Activated naive CD8-positive, alpha-beta T cell treated with anti-CD3 and anti-CD28 coated beads, Interleukin-2, amount 50 U/mL, for 24 hours (primary cell): ENCODE data around the gene PIGS.
"Not testable (repeated sequence)": the region's sequence is repeated elsewhere in the genome, so short reads cannot be mapped to it uniquely, and the experiment has no call there.

ENCODE experiments used
- ATAC-seq: fragments of 150-1000 bp; cut with Tn5 transposase; one replicate; pipeline ENCODE4 v1.10.0; 2021
- DNase-seq: peaks from one replicate; pipeline ENCODE4 v3.0.0; 2021
- H3K27ac Mint-ChIP-seq: one replicate; pipeline ENCODE4 v1.8.0; 2021; ENCODE audit warnings: mild to moderate bottlenecking, mixed read lengths
- H3K27me3 Mint-ChIP-seq: one replicate; pipeline ENCODE4 v1.8.0; 2021; ENCODE audit warnings: mixed read lengths
- H3K36me3 Mint-ChIP-seq: one replicate; pipeline ENCODE4 v1.8.0; 2021; ENCODE audit warnings: low read depth, mixed read lengths
- H3K4me1 Mint-ChIP-seq: one replicate; pipeline ENCODE4 v1.8.0; 2021; ENCODE audit warnings: mixed read lengths
- H3K4me3 Mint-ChIP-seq: one replicate; pipeline ENCODE4 v1.8.0; 2021; ENCODE audit warnings: mild to moderate bottlenecking, moderate library complexity, mixed read lengths
- H3K9me3 Mint-ChIP-seq: one replicate; pipeline ENCODE4 v1.8.0; 2021; ENCODE audit warnings: mixed read lengths

PIGS gene

GRCh38 chr17:28597606-28598383 lies 26.5 kb upstream of the PIGS start:
- ATAC-seq (no peak), DNase-seq (no peak)
- no peaks in the 10 kb centered on the region for H3K27me3 Mint-ChIP-seq
- peaks cover 23% of the 10 kb centered on the region for H3K36me3 Mint-ChIP-seq
- H3K27ac Mint-ChIP-seq, result peak overlapping the region; percentile 92
- H3K9me3 Mint-ChIP-seq, result no peaks in the 10 kb centered on the region
- H3K4me1 Mint-ChIP-seq, result peaks cover 22% of the 10 kb centered on the region
- peak overlapping the region; percentile 91 for H3K4me3 Mint-ChIP-seq

DNA sequence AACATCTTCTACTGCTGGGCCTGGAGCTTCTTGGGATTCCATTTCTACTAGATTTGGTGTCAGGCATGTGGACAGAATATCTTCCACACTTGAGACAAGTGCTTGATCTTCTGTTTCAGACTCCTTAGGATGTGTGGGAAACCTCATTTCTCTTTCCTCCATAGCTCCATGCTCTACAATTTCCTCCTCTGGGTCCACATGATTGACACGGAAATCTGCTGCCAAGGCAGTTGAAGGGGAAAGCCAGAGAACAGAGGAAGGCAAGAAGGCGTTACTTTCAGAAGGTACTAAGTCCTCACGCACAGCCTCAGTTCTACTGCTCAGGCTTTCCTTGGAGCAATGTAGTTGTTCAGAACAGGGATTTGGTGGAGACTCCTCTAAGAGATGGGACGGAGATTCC lies 20.9 kb upstream of the PIGS start:
- peaks cover under 1% of the 10 kb centered on the region for H3K4me1 Mint-ChIP-seq
- H3K9me3 Mint-ChIP-seq, result no peaks in the 10 kb centered on the region
- no peak for ATAC-seq
- no peaks in the 10 kb centered on the region for H3K27me3 Mint-ChIP-seq
- DNase-seq, result no peak
- no peak overlapping the region for H3K27ac Mint-ChIP-seq
- H3K36me3 Mint-ChIP-seq, result peaks cover 31% of the 10 kb centered on the region
- H3K4me3 Mint-ChIP-seq, result no peak overlapping the region

GRCh38 chr17:28585851-28586250 lies 14.5 kb upstream of the PIGS start:
- no peaks in the 10 kb centered on the region for H3K4me1 Mint-ChIP-seq
- peak overlapping the region; percentile 8 for H3K27ac Mint-ChIP-seq
- H3K36me3 Mint-ChIP-seq, result peaks cover 27% of the 10 kb centered on the region
- H3K9me3 Mint-ChIP-seq, result no peaks in the 10 kb centered on the region
- no peak overlapping the region for H3K4me3 Mint-ChIP-seq
- H3K27me3 Mint-ChIP-seq, result no peaks in the 10 kb centered on the region
- ATAC-seq, result no peak
- DNase-seq, result no peak

DNA sequence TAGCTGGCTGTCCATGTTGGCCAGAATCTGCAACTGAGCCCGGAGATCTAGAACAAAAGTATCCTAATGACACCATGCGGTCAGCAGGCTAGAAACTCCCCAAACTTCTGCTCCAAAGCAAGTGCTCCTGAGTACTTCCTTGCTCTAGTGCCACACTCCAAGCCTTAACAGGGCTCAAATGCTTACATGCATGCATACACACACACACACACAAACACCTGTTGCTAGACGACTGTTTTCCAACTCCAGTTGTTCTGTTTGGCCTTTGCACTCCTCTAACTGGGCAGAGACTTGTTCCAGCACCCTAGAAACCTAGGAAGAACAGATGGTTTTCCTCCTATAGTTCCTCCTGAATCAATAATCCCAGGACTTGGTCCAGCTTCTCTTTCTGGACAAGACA lies 13.1 kb upstream of the PIGS start:
- H3K27ac Mint-ChIP-seq, result no peak overlapping the region
- no peak overlapping the region for H3K4me3 Mint-ChIP-seq
- H3K36me3 Mint-ChIP-seq, result peaks cover 34% of the 10 kb centered on the region
- ATAC-seq (no peak), DNase-seq (no peak)
- peaks cover 5% of the 10 kb centered on the region for H3K4me1 Mint-ChIP-seq
- H3K27me3 Mint-ChIP-seq, result no peaks in the 10 kb centered on the region
- H3K9me3 Mint-ChIP-seq, result no peaks in the 10 kb centered on the region

GRCh38 chr17:28582513-28582912 lies 11.2 kb upstream of the PIGS start:
- H3K4me1 Mint-ChIP-seq, result peaks cover 9% of the 10 kb centered on the region
- H3K36me3 Mint-ChIP-seq, result peaks cover 37% of the 10 kb centered on the region
- DNase-seq, result no peak

GRCh38 chr17:28580959-28581358 lies 9.6 kb upstream of the PIGS start:
- no peak overlapping the region for H3K27ac Mint-ChIP-seq
- no peak for DNase-seq
- no peak overlapping the region for H3K4me3 Mint-ChIP-seq
- no peak for ATAC-seq
- no peaks in the 10 kb centered on the region for H3K27me3 Mint-ChIP-seq
- peaks cover 36% of the 10 kb centered on the region for H3K36me3 Mint-ChIP-seq
- peaks cover 22% of the 10 kb centered on the region for H3K4me1 Mint-ChIP-seq
- no peaks in the 10 kb centered on the region for H3K9me3 Mint-ChIP-seq

More at GRCh38 chr17:28582513-28582912, 11.2 kb upstream of the PIGS start:
- Mint-ChIP-seq H3K27ac (no peak overlapping the region), H3K9me3 (no peaks in the 10 kb centered on the region), H3K27me3 (no peaks in the 10 kb centered on the region), H3K4me3 (no peak overlapping the region)
- no peak for ATAC-seq

- H3K4me3 Mint-ChIP-seq, result no peak overlapping the region
- peak overlapping the region; percentile 53 for H3K27ac Mint-ChIP-seq
- H3K27me3 Mint-ChIP-seq, result no peaks in the 10 kb centered on the region
- H3K4me1 Mint-ChIP-seq, result peaks cover 22% of the 10 kb centered on the region
- H3K36me3 Mint-ChIP-seq, result peaks cover 29% of the 10 kb centered on the region
- no peaks in the 10 kb centered on the region for H3K9me3 Mint-ChIP-seq
- ATAC-seq (no peak), DNase-seq (no peak)
Measured at GRCh38 chr17:28579526-28579925, 8.2 kb upstream of the PIGS start.

DNA sequence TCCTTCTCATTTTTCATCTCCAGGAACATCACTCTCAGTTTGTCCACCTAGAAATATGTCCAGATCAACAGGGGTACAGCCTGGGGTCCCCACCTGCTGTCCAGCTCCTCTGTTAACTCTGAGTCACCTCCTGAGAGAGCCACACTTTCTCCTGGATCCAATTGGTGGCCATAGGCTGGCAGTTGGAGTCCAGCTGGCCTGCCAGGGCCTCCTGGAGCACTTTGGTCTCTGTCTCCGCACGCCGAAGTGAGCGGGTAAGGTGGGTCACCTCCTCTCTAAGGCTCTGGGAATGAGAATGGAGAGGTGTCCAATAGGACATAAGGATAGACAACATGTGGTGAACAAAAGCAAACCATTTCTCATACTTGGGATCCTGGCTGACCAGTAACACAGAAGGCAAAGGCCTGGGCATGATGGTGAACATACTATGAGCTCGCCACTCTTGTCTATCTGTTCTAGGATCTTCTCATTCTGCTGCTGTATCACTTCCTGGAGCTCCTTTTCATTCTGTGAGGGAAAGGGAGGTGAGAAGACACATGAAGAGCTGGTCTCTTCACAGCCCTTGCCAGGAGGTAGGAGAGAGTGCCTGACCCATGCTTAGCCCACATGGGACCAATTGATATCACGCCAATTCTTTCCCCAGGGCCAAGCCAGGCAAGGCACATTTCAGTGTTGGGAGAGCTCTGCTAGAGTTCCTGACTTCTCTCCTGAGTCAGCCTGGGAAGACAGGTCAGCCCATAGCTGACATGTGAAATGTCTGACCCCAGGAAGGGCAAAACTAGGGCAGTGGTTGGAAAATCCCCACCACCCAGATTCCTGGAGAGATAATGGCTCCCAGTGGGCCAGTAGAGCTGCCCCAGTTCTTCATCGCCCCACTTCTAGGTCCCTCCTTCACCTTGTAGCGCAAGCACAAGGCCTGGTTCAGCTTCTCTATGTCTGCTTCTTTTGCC lies 7.2 kb upstream of the PIGS start:
- H3K27me3 Mint-ChIP-seq, result no peaks in the 10 kb centered on the region
- H3K9me3 Mint-ChIP-seq, result no peaks in the 10 kb centered on the region
- H3K4me1 Mint-ChIP-seq, result peaks cover 22% of the 10 kb centered on the region
- DNase-seq, result no peak
- H3K4me3 Mint-ChIP-seq, result no peak overlapping the region
- H3K27ac Mint-ChIP-seq, result peak overlapping the region; percentile 53
- peaks cover 33% of the 10 kb centered on the region for H3K36me3 Mint-ChIP-seq
- no peak for ATAC-seq

DNA sequence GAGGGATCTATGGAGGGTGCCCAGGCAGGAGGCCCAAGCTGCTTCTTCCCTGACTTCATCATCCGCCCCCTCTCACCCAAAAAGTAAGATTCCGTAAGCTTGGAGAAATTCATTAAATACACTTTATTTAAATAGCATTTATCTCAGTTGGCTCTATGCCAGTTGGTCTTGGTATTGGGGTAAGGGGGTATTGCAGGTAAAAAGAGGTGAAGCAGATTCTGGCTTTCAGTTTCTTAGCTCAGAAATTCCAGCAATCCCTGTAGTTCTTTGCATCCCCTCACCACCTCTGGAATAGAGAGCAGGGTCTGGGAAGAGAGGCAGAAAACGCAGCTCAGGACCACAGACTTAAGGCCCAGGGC lies 6.1 kb upstream of the PIGS start:
- Mint-ChIP-seq H3K4me3 (no peak overlapping the region), H3K4me1 (peaks cover 28% of the 10 kb centered on the region), H3K36me3 (peaks cover 33% of the 10 kb centered on the region), H3K27ac (no peak overlapping the region), H3K27me3 (no peaks in the 10 kb centered on the region), H3K9me3 (no peaks in the 10 kb centered on the region)
- no peak for DNase-seq
- ATAC-seq, result no peak

DNA sequence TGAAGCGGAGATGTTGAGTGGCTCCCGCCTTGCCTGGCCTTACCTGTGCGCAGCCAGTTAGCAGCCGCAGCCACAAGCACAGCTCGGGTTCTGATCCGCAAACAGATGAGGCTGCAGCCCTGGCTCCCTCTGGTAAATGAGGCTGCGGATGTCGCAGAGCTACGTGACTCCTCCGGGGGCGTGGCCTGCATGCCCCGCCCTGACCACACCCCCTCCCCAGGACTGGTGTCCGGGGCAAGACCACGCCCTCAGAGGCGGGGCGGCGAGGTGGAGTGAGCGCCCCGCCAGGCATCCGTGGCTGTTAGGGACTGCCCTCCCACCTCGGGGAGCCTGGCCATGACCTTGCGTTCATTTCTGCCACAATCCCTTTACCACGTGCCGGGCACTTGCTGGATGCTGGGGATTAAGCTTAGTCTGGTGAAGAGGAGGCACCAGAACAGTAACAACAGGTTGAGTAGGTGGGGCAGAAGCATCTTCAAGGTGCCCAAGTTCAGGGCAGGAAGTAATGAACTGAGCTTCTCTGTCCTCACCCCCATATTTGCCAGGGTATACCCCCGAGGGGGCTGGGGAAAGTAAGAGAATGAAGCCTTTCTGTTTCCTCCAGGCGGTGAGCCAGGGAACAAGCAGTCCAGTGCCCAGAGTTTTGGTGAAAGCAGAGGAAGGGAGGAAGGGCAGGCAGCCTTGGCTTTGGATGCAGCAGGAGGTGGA lies 5.6 kb upstream of the PIGS start, which contains the start of gene ALDOC:
Gene ALDOC, minus strand, starts transcription at position 138 of the 708 bp plus-strand sequence. CDS start 1,363 bp downstream, outside the sequence.
- H3K27me3 Mint-ChIP-seq, result no peaks in the 10 kb centered on the region
- peak within 1 kb of the TSS; percentile 90 for H3K27ac Mint-ChIP-seq
- peak within 1 kb of the TSS; percentile 83 for H3K4me3 Mint-ChIP-seq
- H3K36me3 Mint-ChIP-seq, result peaks cover 33% of the 10 kb centered on the region
- no peaks in the 10 kb centered on the region for H3K9me3 Mint-ChIP-seq
- H3K4me1 Mint-ChIP-seq, result peaks cover 34% of the 10 kb centered on the region
- ATAC-seq, result peak; percentile 94
- peak; percentile 99 for DNase-seq

- peaks cover 37% of the 10 kb centered on the region for H3K4me1 Mint-ChIP-seq
Measured at GRCh38 chr17:28576016-28576415, 4.7 kb upstream of the PIGS start.

GRCh38 chr17:28575126-28575795 lies 3.9 kb upstream of the PIGS start:
- Mint-ChIP-seq H3K9me3 (no peaks in the 10 kb centered on the region), H3K4me3 (peak overlapping the region; percentile 1), H3K27me3 (no peaks in the 10 kb centered on the region), H3K27ac (no peak overlapping the region), H3K36me3 (peaks cover 30% of the 10 kb centered on the region), H3K4me1 (peaks cover 42% of the 10 kb centered on the region)
- DNase-seq, result no peak
- no peak for ATAC-seq

More at GRCh38 chr17:28576016-28576415, 4.7 kb upstream of the PIGS start:
- ATAC-seq, DNase-seq, H3K9me3 Mint-ChIP-seq, H3K27me3 Mint-ChIP-seq: not testable (repeated sequence)
- H3K36me3 Mint-ChIP-seq, result peaks cover 33% of the 10 kb centered on the region
- H3K27ac Mint-ChIP-seq, result peak overlapping the region; percentile 68
- H3K4me3 Mint-ChIP-seq, result peak overlapping the region; percentile 83

DNA sequence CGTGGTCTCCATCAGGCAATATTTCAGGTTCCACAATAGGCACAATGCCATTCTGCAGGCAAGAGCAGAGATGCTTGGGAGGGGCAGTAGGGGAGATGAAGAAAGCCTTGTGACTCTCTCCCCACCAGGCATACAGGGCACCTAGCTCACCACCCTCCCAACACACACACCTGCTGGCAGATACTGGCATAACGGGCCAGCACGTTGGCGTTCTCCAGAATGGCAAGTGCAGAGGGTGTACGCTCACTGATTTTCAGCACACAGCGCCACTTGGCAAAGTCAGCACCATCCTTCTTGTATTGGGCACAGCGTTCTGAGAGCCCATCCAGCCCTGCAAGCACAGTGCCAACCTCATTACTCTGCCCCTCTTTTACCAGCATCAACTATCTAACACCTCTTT lies 3.2 kb upstream of the PIGS start:
- peaks cover 31% of the 10 kb centered on the region for H3K36me3 Mint-ChIP-seq
- no peaks in the 10 kb centered on the region for H3K9me3 Mint-ChIP-seq
- no peaks in the 10 kb centered on the region for H3K27me3 Mint-ChIP-seq
- DNase-seq (no peak), ATAC-seq (no peak)
- H3K4me1 Mint-ChIP-seq, result peaks cover 46% of the 10 kb centered on the region
- no peak overlapping the region for H3K27ac Mint-ChIP-seq
- peak overlapping the region; percentile 1 for H3K4me3 Mint-ChIP-seq

GRCh38 chr17:28573966-28574480 lies 2.7 kb upstream of the PIGS start:
- Mint-ChIP-seq H3K36me3 (peaks cover 30% of the 10 kb centered on the region), H3K27me3 (no peaks in the 10 kb centered on the region), H3K4me1 (peaks cover 47% of the 10 kb centered on the region), H3K27ac (no peak overlapping the region), H3K9me3 (no peaks in the 10 kb centered on the region), H3K4me3 (no peak overlapping the region)
- ATAC-seq, result no peak
- DNase-seq, result no peak
